HG02970 (cell line): ENCODE data around the gene ZAR1.
A peak's percentile ranks its signal among the peaks of the same experiment; 100 is the strongest.

ENCODE experiments used
- ATAC-seq: cut with Tn5 transposase; IDR thresholded peaks from one replicate; pipeline ENCODE4 v1.9.1; 2021; ENCODE audit warnings: mild to moderate bottlenecking, moderate library complexity, moderate number of reproducible peaks; ENCODE audit not compliant: unreplicated experiment, low FRiP score

ZAR1 gene

DNA sequence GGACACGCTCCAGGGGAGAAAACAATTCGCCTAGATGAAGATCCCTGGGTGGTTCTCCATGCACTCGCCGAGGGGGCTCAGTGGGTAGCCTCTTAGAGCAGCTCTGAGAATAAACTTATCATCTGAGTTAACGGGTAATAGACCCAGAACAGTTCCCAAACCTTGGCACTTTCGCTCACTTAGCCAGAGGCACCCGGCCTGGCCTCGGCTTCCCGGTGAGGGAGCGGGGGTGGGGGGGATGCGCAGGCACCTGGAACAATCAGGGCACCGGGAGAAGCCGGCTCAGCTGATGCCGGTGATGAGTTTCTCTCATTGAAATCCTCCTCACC is 405 bp upstream of the ZAR1 start:
- ATAC-seq: no peak

- no peak for ATAC-seq
Observed at GRCh38 chr4:48490680-48491513, 845 bp downstream of the ZAR1 start.

DNA sequence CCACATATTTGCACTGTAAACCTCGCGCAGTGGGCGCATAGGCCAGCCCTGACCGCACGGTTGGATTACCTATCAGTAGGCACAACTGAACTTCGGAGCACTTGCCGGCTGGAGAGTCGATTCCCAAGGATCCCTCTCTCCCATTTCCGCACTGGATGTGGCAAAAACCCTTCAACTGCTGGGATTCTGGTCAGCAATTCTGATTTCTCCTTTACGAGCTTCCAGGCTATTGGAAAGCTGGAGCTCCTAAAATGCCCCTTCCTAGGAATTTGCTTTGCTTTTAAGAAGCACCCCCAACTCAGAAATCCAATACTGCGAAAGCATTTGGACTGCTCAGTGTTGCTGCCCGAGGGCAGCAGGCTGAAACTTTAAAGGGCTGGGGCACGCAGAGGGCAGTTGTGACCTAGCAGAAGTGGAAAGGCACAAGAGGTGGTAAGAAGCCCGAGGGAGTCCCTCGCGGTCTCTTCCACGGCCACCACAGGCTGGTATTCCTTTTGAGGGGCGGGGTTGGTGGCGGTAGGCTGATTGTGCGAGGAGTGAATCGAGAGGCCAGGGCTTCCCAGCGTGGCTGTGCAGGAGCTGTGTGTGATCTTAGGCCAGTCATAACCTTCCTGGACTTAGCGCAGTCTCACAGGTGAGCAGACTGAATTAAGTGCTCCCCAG is 1.6 kb downstream of the ZAR1 start:
- ATAC-seq: no peak

- ATAC-seq: no peak
Observed at GRCh38 chr4:48493452-48494100, 3.5 kb downstream of the ZAR1 start.

DNA sequence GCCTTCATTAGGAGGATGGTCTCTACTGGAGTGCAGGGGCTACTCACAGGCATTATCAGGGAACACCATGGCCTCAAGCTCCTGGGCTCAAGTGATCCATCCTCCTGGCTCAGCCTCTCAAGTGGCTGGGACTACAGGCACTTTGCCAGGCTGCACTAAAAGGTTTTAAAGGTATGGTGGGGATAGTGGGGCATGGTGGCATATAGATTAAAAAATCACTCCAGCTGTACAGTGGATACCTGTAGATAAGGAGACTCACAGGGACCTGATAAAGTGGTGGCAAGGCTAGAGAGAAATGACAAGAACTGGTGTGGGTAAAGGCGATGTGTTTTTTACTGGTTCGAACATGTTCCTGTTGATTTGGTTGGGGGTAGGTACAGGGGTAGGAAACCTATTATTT is 5.9 kb downstream of the ZAR1 start:
- no peak for ATAC-seq

GRCh38 chr4:48498895-48499294 is 8.8 kb downstream of the ZAR1 start:
- ATAC-seq: no peak

- ATAC-seq: peak; percentile 64
Observed at GRCh38 chr4:48499551-48500066, 9.6 kb downstream of the ZAR1 start.

GRCh38 chr4:48503233-48504025 is 13.4 kb downstream of the ZAR1 start:
- ATAC-seq: no peak

DNA sequence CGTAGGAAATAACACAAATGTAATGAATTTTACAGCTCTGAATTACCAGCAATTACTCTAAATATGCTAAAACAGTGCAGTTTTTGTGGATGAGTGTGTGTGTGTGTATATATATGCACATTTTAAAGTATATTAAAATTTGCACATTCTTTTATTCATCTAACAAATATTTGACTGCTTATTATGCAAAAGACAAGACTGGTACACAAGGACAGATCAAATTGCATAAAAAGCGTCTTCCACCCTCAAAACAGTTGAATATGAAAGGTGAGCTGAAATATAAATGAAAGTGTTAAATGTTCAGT is 13.9 kb downstream of the ZAR1 start:
- no peak for ATAC-seq

GRCh38 chr4:48504352-48504751 is 14.3 kb downstream of the ZAR1 start:
- ATAC-seq: no peak

GRCh38 chr4:48506716-48507115 is 16.7 kb downstream of the ZAR1 start:
- ATAC-seq: no peak

- no peak for ATAC-seq
Observed at GRCh38 chr4:48509543-48509942, 19.5 kb downstream of the ZAR1 start.

GRCh38 chr4:48518143-48518542 is 28.1 kb downstream of the ZAR1 start:
- ATAC-seq: no peak

- ATAC-seq: no peak
Observed at GRCh38 chr4:48526406-48526805, 36.4 kb downstream of the ZAR1 start.

DNA sequence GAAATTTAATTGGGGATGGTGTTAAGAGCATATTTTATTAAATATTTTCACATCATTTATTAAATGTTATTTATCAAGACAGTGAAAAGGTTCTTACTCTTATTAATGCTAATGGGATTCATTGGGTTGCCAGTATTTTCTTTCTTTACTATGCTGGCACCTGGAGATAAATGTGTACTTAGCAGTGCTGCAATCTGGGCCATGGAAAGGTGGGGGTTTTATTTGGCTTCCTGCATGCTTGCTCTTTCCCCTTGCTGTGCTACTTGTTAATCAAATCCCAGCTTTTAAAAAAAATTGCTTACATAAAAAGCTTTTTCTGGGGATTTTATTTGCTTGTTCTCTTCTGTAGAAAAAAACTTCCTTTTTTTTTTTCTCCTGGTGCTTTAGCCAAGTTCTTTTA is 48.3 kb downstream of the ZAR1 start:
- ATAC-seq: no peak

GRCh38 chr4:48539597-48539996 is 49.5 kb downstream of the ZAR1 start:
- ATAC-seq: no peak

GRCh38 chr4:48542888-48543287 is 52.8 kb downstream of the ZAR1 start:
- ATAC-seq: no peak

- no peak for ATAC-seq
Observed at GRCh38 chr4:48543796-48544195, 53.7 kb downstream of the ZAR1 start.
